ENCODE results near the gene SLC38A8.

GRCh38 chr16:84058211-84058610 is 15.6 kb upstream of the SLC38A8 start:
- no peak for TF ChIP-seq CTCF (IDR thresholded peaks at IDR 0.05)
- TF ChIP-seq EP300 (IDR thresholded peaks at IDR 0.05) = no peak
- no peak for TF ChIP-seq POLR2A (IDR thresholded peaks at IDR 0.05)
